ENCODE measurements around the gene FAM234B. TPM values are rescaled to one million over a fixed set of nuclear protein-coding genes. Genes with fewer than 3 reads are reported as not detected.

FAM234B gene
- total RNA-seq, 1 experiment from 2014 or later: 20.8 TPM

DNA sequence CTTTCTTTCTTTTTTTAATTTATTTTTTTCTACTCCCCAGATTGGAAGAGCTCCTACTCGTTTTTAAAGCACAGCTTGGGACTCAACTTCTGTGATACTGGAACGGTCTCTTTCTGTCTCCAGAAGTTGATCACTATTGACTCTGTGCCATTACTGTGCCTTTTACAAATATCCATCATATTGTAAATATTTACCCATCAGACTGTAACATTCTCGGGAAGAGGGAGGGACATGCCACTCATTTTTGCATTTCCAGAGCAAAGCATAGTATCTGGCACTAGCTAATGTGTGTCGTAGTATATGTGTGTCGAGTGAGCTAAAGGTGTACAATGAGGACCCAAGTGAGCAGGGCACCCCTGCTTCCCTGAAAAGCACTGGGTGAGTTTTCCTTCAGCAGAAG, 83.3 kb downstream of the FAM234B start:
- no peaks in the 10 kb centered on the region for H3K79me2 ChIP-seq (ENCODE audit: insufficient read depth, low read length)
- no peak overlapping the region for H4K5ac ChIP-seq (ENCODE audit: insufficient read length, low read depth, low read length)
- no peaks in the 10 kb centered on the region for H3K79me1 ChIP-seq (ENCODE audit: insufficient read depth, low read depth, low read length, poor library complexity, severe bottlenecking)
- H2BK12ac ChIP-seq (ENCODE audit: insufficient read length, low read depth, low read length): no peak overlapping the region
- no peak overlapping the region for H3K4me2 ChIP-seq (ENCODE audit: insufficient read depth, insufficient read length, low read length)
- H3K23me2 ChIP-seq (ENCODE audit: insufficient read length, low read depth, low read length, poor library complexity, severe bottlenecking): no peaks in the 10 kb centered on the region
- H3K9ac ChIP-seq (ENCODE audit: extremely low read depth, insufficient read length, low read length): no peak overlapping the region
- H3K27ac Mint-ChIP-seq: no peak overlapping the region
- no peak overlapping the region for H2AFZ ChIP-seq (ENCODE audit: low read length)
- H3K4ac ChIP-seq (ENCODE audit: low read depth, low read length): no peak overlapping the region
- no peak for TF ChIP-seq CTCF (conservative IDR thresholded peaks at IDR 0.05)
- H3K36me3 Mint-ChIP-seq (ENCODE audit: insufficient read depth in 1 of 3, low read depth in 3 of 3): no peaks in the 10 kb centered on the region; a peak in 2 of 7 replicates
- H3K14ac ChIP-seq (ENCODE audit: insufficient read depth, low read length): no peak overlapping the region
- H3K27me3 Mint-ChIP-seq (ENCODE audit: low read depth): no peaks in the 10 kb centered on the region
- H3K56ac ChIP-seq (ENCODE audit: insufficient read length, low read depth, low read length): no peak overlapping the region
- no peak overlapping the region for H2BK5ac ChIP-seq (ENCODE audit: insufficient read length, low read length)
- no peak overlapping the region for H3K4me3 Mint-ChIP-seq
- no peak for DNase-seq
- no peak overlapping the region for H2BK20ac ChIP-seq (ENCODE audit: low read depth, low read length, poor library complexity, severe bottlenecking)
- no peaks in the 10 kb centered on the region for H3K27me3 ChIP-seq (ENCODE audit: insufficient read depth, low read length)
- no peak overlapping the region for H2BK15ac ChIP-seq (ENCODE audit: low read depth, low read length)
- H2AK5ac ChIP-seq (ENCODE audit: insufficient read length, low read length): no peak overlapping the region
- no peak overlapping the region for H2BK120ac ChIP-seq (ENCODE audit: low read depth, low read length, poor library complexity, severe bottlenecking)
- no peak overlapping the region for H3K23ac ChIP-seq (ENCODE audit: insufficient read length, low read depth, low read length)
- peaks cover 4% of the 10 kb centered on the region for H3K4me1 ChIP-seq (ENCODE audit: insufficient read depth, low read length)
- no peak overlapping the region for H3K18ac ChIP-seq (ENCODE audit: insufficient read length, low read depth, low read length)
- H3K9me3 Mint-ChIP-seq: no peaks in the 10 kb centered on the region
- H4K91ac ChIP-seq (ENCODE audit: insufficient read length, low read depth, low read length): no peak overlapping the region
- H3T11ph ChIP-seq (ENCODE audit: low read length): no peak overlapping the region
- no peak overlapping the region for H4K8ac ChIP-seq (replicated peaks; ENCODE audit: insufficient read length, low read depth, low read length)
- no peaks in the 10 kb centered on the region for H4K20me1 ChIP-seq (ENCODE audit: control insufficient read depth, insufficient read depth, insufficient read length)
- no peaks in the 10 kb centered on the region for H3K9me3 ChIP-seq (ENCODE audit: control insufficient read depth, low read depth, low read length)
- H3K4me1 Mint-ChIP-seq: peaks cover 13 to 15% of the 10 kb centered on the region in 2 experiments
- WGBS (ENCODE audit: extremely low coverage, insufficient read length, low lambda C conversion rate): no CpG with 5 or more reads among the region's 5 CpGs
- H3K27ac ChIP-seq (ENCODE audit: insufficient read length, low read depth, low read length): no peak overlapping the region
